IMR-90 (cell line): ENCODE measurements around the gene DNAH17. TPM values are rescaled to one million over a fixed set of nuclear protein-coding genes. Genes with fewer than 3 reads are reported as not detected.

ENCODE experiments used
- ATAC-seq: fragments of 200-7000 bp; cut with Tn5 transposase; 2 replicates; pipeline ENCODE4 v1.9.1; 2020; ENCODE audit warnings: low read depth, mild to moderate bottlenecking, moderate library complexity
- BruUV-seq: library from RNA; stranded (reverse); fragments of 400-500 nt; replicated peaks from 2 replicates; lab custom pipeline; 2021; lab: Mats Ljungman, UMichigan
- CTCF ChIA-PET: fragments of 300-600 bp; formaldehyde crosslinking; extraction: SDS; loops from one replicate; lab custom pipeline; 2021; ENCODE audit warnings: antibody characterized with exemption; lab: Yijun Ruan, JAX
- POLR2A ChIA-PET: fragments of 300-600 bp; sonication (Branson Sonifier 250); formaldehyde crosslinking; loops from one replicate; lab custom pipeline; 2022; ENCODE audit warnings: antibody characterized with exemption; ENCODE audit not compliant: unreplicated experiment; lab: Charles Lee
- DNase-seq: peaks from one replicate; pipeline ENCODE4 v3.0.0; 2013
- H2AFZ ChIP-seq: replicated peaks from 2 replicates; pipeline ENCODE3; 2013; ENCODE audit warnings: low read length, mild to moderate bottlenecking; ENCODE audit not compliant: poor library complexity
- H2AK5ac ChIP-seq: 2 replicates; pipeline ENCODE4 v1.6.1; 2013; ENCODE audit warnings: low read depth, low read length, inconsistent platforms
- H2AK9ac ChIP-seq: replicated peaks from 2 replicates; pipeline ENCODE3; 2013; ENCODE audit warnings: mild to moderate bottlenecking, low read depth, low read length, moderate library complexity; ENCODE audit not compliant: poor library complexity
- H2BK120ac ChIP-seq: 2 replicates; pipeline ENCODE4 v1.6.1; 2013; ENCODE audit warnings: low read depth, low read length, inconsistent platforms
- H2BK15ac ChIP-seq: 3 replicates; pipeline ENCODE4 v1.6.1; 2013; ENCODE audit warnings: low read depth, low read length, inconsistent platforms
- H2BK20ac ChIP-seq: 2 replicates; pipeline ENCODE4 v1.6.1; 2013; ENCODE audit warnings: low read depth, mild to moderate bottlenecking, inconsistent platforms, low read length, moderate library complexity
- H2BK5ac ChIP-seq: 2 replicates; pipeline ENCODE4 v1.6.1; 2013; ENCODE audit warnings: mild to moderate bottlenecking, low read depth, low read length, inconsistent platforms; ENCODE audit not compliant: poor library complexity, severe bottlenecking
- H3K14ac ChIP-seq: replicated peaks from 2 replicates; pipeline ENCODE4 v1.6.1; 2013; ENCODE audit warnings: low read depth, low read length, inconsistent platforms
- H3K18ac ChIP-seq: 2 replicates; pipeline ENCODE4 v1.6.1; 2013; ENCODE audit warnings: low read depth, low read length, control low read depth
- H3K23ac ChIP-seq: 2 replicates; pipeline ENCODE4 v1.6.1; 2013; ENCODE audit warnings: low read depth, low read length, inconsistent platforms
- H3K27ac ChIP-seq: 2 replicates; pipeline ENCODE4 v1.5.1; 2013; ENCODE audit warnings: mild to moderate bottlenecking, control low read depth, low read length; ENCODE audit not compliant: insufficient read depth
- H3K27me3 ChIP-seq: 2 replicates; pipeline ENCODE4 v1.6.1; 2013; ENCODE audit warnings: low read length; ENCODE audit not compliant: control insufficient read depth, insufficient read depth
- H3K36me3 ChIP-seq: 2 replicates; pipeline ENCODE4 v1.6.1; 2013; ENCODE audit warnings: low read length, mixed read lengths; ENCODE audit not compliant: control insufficient read depth, insufficient read depth
- H3K4ac ChIP-seq: 2 replicates; pipeline ENCODE4 v1.6.1; 2013; ENCODE audit warnings: low read depth, low read length, inconsistent platforms
- H3K4me1 ChIP-seq: 2 replicates; pipeline ENCODE4 v1.6.1; 2013; ENCODE audit warnings: low read length, mixed read lengths; ENCODE audit not compliant: control insufficient read depth, insufficient read depth
- H3K4me2 ChIP-seq: 2 replicates; pipeline ENCODE4 v1.6.1; 2013; ENCODE audit warnings: low read depth, mild to moderate bottlenecking, control low read depth, low read length, moderate library complexity
- H3K4me3 ChIP-seq: 2 replicates; pipeline ENCODE4 v1.5.1; 2013; ENCODE audit warnings: low read depth, mild to moderate bottlenecking, control low read depth, low read length, moderate library complexity; ENCODE audit not compliant: insufficient read depth
- H3K56ac ChIP-seq: 2 replicates; pipeline ENCODE4 v1.6.1; 2013; ENCODE audit warnings: low read length, inconsistent platforms; ENCODE audit not compliant: insufficient read depth; ENCODE audit errors: extremely low read depth
- H3K79me1 ChIP-seq, 2 experiments: 2 replicates each; pipeline ENCODE4 v1.6.1; 2013; ENCODE audit warnings: low read length in 2 of 2, inconsistent platforms in 1 of 2, low read depth in 1 of 2
- H3K9ac ChIP-seq: 2 replicates; pipeline ENCODE4 v1.6.1; 2013; ENCODE audit warnings: low read depth, low read length, control low read depth
- H3K9me1 ChIP-seq: 2 replicates; pipeline ENCODE4 v1.6.1; 2013; ENCODE audit warnings: low read length, inconsistent platforms; ENCODE audit not compliant: insufficient read depth
- H3K9me3 ChIP-seq: 2 replicates; pipeline ENCODE4 v1.6.1; 2013; ENCODE audit warnings: low read length; ENCODE audit not compliant: control insufficient read depth, insufficient read depth
- H4K20me1 ChIP-seq: 2 replicates; pipeline ENCODE4 v1.6.1; 2013; ENCODE audit warnings: low read length, inconsistent platforms; ENCODE audit not compliant: insufficient read depth
- H4K5ac ChIP-seq: 2 replicates; pipeline ENCODE4 v1.6.1; 2013; ENCODE audit warnings: mild to moderate bottlenecking, low read depth, low read length, control low read depth
- H4K8ac ChIP-seq, 2 experiments: 2 replicates each; pipeline ENCODE4 v1.6.1; 2013; ENCODE audit warnings: low read depth in 2 of 2, low read length in 2 of 2, control low read depth in 1 of 2, inconsistent platforms in 1 of 2
- H4K91ac ChIP-seq: 2 replicates; pipeline ENCODE4 v1.6.1; 2013; ENCODE audit warnings: low read depth, low read length, inconsistent platforms; ENCODE audit not compliant: insufficient read depth
- BHLHE40 ChIP-seq: fragments of 150-350 bp; IDR thresholded peaks from 2 replicates; pipeline ENCODE4 v1.6.1; 2016; ENCODE audit warnings: mild to moderate bottlenecking, low read depth, low read length
- CEBPB ChIP-seq: IDR thresholded peaks from 2 replicates; pipeline ENCODE4 v1.6.1; 2012; ENCODE audit warnings: low read depth, low read length, improper control_type of control experiment
- CHD1 ChIP-seq: IDR thresholded peaks from 2 replicates; pipeline ENCODE4 v1.6.1; 2012; ENCODE audit warnings: low read depth, low read length, improper control_type of control experiment
- CTCF ChIP-seq: conservative IDR thresholded peaks from 2 replicates; pipeline ENCODE4 v1.5.1; 2012; ENCODE audit warnings: mild to moderate bottlenecking, low read depth, low read length, improper control_type of control experiment
- ELK1 ChIP-seq: fragments of 150-350 bp; IDR thresholded peaks from 2 replicates; pipeline ENCODE4 v1.6.1; 2016; ENCODE audit warnings: low read depth, mild to moderate bottlenecking, low read length, moderate library complexity, borderline replicate concordance
- FOS ChIP-seq: fragments of 150-350 bp; IDR thresholded peaks from 2 replicates; pipeline ENCODE4 v1.6.1; 2016; ENCODE audit warnings: low read depth, low read length
- MAFK ChIP-seq: IDR thresholded peaks from 2 replicates; pipeline ENCODE4 v1.6.1; 2012; ENCODE audit warnings: low read depth, low read length, improper control_type of control experiment
- MAZ ChIP-seq: IDR thresholded peaks from 2 replicates; pipeline ENCODE4 v1.6.1; 2012; ENCODE audit warnings: low read depth, mild to moderate bottlenecking, low read length, improper control_type of control experiment, moderate library complexity, borderline replicate concordance
- MXI1 ChIP-seq: IDR thresholded peaks from 2 replicates; pipeline ENCODE4 v1.6.1; 2012; ENCODE audit warnings: low read depth, mild to moderate bottlenecking, low read length, moderate library complexity, borderline replicate concordance
- NFE2L2 ChIP-seq: fragments of 150-350 bp; IDR thresholded peaks from 2 replicates; pipeline ENCODE4 v1.6.1; 2016; ENCODE audit warnings: low read depth, mild to moderate bottlenecking, low read length
- POLR2A ChIP-seq: IDR thresholded peaks from 2 replicates; pipeline ENCODE4 v1.6.1; 2012; ENCODE audit warnings: mild to moderate bottlenecking, low read depth, low read length
- RAD21 ChIP-seq: IDR thresholded peaks from 2 replicates; pipeline ENCODE4 v1.6.1; 2012; ENCODE audit warnings: low read length, improper control_type of control experiment
- RCOR1 ChIP-seq: IDR thresholded peaks from 2 replicates; pipeline ENCODE4 v1.6.1; 2012; ENCODE audit warnings: mild to moderate bottlenecking, low read length, improper control_type of control experiment; ENCODE audit not compliant: insufficient replicate concordance
- RFX5 ChIP-seq: IDR thresholded peaks from 2 replicates; pipeline ENCODE4 v1.8.0; 2012; ENCODE audit warnings: low read depth, mild to moderate bottlenecking, low read length, moderate library complexity
- SMC3 ChIP-seq: fragments of 150-350 bp; IDR thresholded peaks from 2 replicates; pipeline ENCODE4 v1.6.1; 2016; ENCODE audit warnings: low read depth, mild to moderate bottlenecking, antibody characterized with exemption, low read length, moderate library complexity
- USF2 ChIP-seq: fragments of 150-350 bp; IDR thresholded peaks from 2 replicates; pipeline ENCODE4 v1.6.1; 2017; ENCODE audit warnings: mild to moderate bottlenecking, antibody characterized with exemption, low read length, low read depth
- WGBS, 2 experiments: methylation state at CpG; one replicate each; pipeline versions ENCODE4 v1.1.5 to v1.1.7; 2013; ENCODE audit warnings: missing lambda C conversion rate in 2 of 2; ENCODE audit not compliant: insufficient read length in 1 of 2; ENCODE audit errors: extremely low coverage in 2 of 2; 5-methylcytosine and 5-hydroxymethylcytosine counted together
- dilution Hi-C: fragments of 300-500 bp; cut with HindIII; formaldehyde crosslinking; loops from one replicate; pipeline ENCODE4 v1.14.3; 2018; ENCODE audit warnings: low sequenced_read_pairs; ENCODE audit not compliant: unreplicated experiment
- in situ Hi-C: fragments of 300-500 bp; cut with MboI; formaldehyde crosslinking; loops from 3 replicates; pipeline ENCODE4 v1.14.3; 2019; ENCODE audit warnings: low sequenced_read_pairs, inconsistent platforms, mixed read lengths
- intact Hi-C: fragments of 100-400 bp; cut with micrococcal nuclease; formaldehyde crosslinking; loops from 2 replicates; pipeline ENCODE4 v1.10.0; 2022
- polyA plus RNA-seq, 3 experiments: library from polyadenylated mRNA; depleted of rRNA; stranded (reverse); fragments of >200 nt; gene quantifications; 2 replicates each; pipeline ENCODE4 v1.2.3, GENCODE V29; 2012; ENCODE audit warnings: low replicate concordance in 1 of 3
- total RNA-seq: library from RNA; depleted of rRNA; stranded (reverse); fragments of >200 nt; gene quantifications from 2 replicates; pipeline ENCODE4 v1.2.3, GENCODE V29; 2012

DNAH17 gene
- total and polyA plus RNA-seq, 2 of the 4 experiments (the other 2 are of a cell fraction) = not detected

- Histone ChIP-seq H2AK9ac (peak overlapping the region; percentile 47), H2BK5ac (no peak overlapping the region), H3K9ac (no peak overlapping the region), H4K5ac (no peak overlapping the region), H3K4me3 (no peak overlapping the region), H4K20me1 (peaks cover 41% of the 10 kb centered on the region), H3K23ac (no peak overlapping the region), H4K91ac (no peak overlapping the region), H3K14ac (0 out of 2 replicates have a peak overlapping the region, but pooled peaks have one; percentile 48), H3K4me1 (peaks cover 31% of the 10 kb centered on the region), H4K8ac (no peak overlapping the region), H3K36me3 (peaks cover 28% of the 10 kb centered on the region), H2BK20ac (peak overlapping the region; percentile 14; the same call in 1 of the 2 replicates), H3K9me1 (peaks cover 51% of the 10 kb centered on the region), H3K27ac (no peak overlapping the region), H2BK120ac (no peak overlapping the region), H2AFZ (no peak overlapping the region), H2BK15ac (no peak overlapping the region), H3K4ac (no peak overlapping the region), H3K56ac (no peak overlapping the region), H3K9me3 (no peaks in the 10 kb centered on the region), H3K18ac (no peak overlapping the region), H3K79me1 (peaks cover 46 to 90% of the 10 kb centered on the region in 2 experiments), H2AK5ac (peak overlapping the region; percentile 67; the same call in 1 of the 2 replicates), H3K4me2 (no peak overlapping the region), H3K27me3 (no peaks in the 10 kb centered on the region)
- ChIA-PET CTCF (no interaction called here), POLR2A (no interaction called here)
- in situ Hi-C loops = no loop called here
- 100% methylated on average over 1 of the region's 4 CpGs; no CpG with 5 or more reads in 1 of the 2 experiments for WGBS, 2 experiments
- DNase-seq (no peak), ATAC-seq (no peak)
- TF ChIP-seq CEBPB (no peak), FOS (no peak), SMC3 (no peak), USF2 (no peak), NFE2L2 (no peak), CTCF (no peak), POLR2A (no peak), CHD1 (no peak), RFX5 (no peak), MAFK (no peak), BHLHE40 (no peak), MXI1 (no peak), ELK1 (no peak), MAZ (no peak), RCOR1 (no peak), RAD21 (no peak)
- BruUV-seq = no TSS peak
- intact Hi-C loops = no loop called here
- dilution Hi-C loops = no loop called here
These were observed 183.6 kb downstream of the DNAH17 start for GRCh38 chr17:78393575-78393974.
